Parathyroid adenoma (tissue), 2 donors: ENCODE results near the gene STAT1.

Experiments used
- H2AFZ ChIP-seq: fragments of 300-600 bp; sonication (generic); one replicate; pipeline ENCODE4 v1.7.0; 2017; ENCODE audit warnings: antibody characterized with exemption, mild to moderate bottlenecking
- H3K27ac ChIP-seq: fragments of 300-600 bp; sonication (generic); one replicate; pipeline ENCODE4 v1.7.0; 2017
- H3K27me3 ChIP-seq: fragments of 300-600 bp; sonication (generic); one replicate; pipeline ENCODE4 v1.7.0; 2017; ENCODE audit warnings: low read length; ENCODE audit not compliant: control insufficient read depth, insufficient read depth
- H3K36me3 ChIP-seq: fragments of 300-600 bp; sonication (generic); one replicate; pipeline ENCODE4 v1.7.0; 2017; ENCODE audit warnings: low read length; ENCODE audit not compliant: control insufficient read depth, insufficient read depth
- H3K4me1 ChIP-seq: fragments of 300-600 bp; sonication (generic); one replicate; pipeline ENCODE4 v1.7.0; 2017; ENCODE audit warnings: control low read depth
- H3K4me2 ChIP-seq: fragments of 300-600 bp; sonication (generic); one replicate; pipeline ENCODE4 v1.7.0; 2017; ENCODE audit warnings: low read length
- H3K4me3 ChIP-seq: fragments of 300-600 bp; sonication (generic); one replicate; pipeline ENCODE4 v1.7.0; 2017; ENCODE audit warnings: low read depth, low read length
- H3K79me2 ChIP-seq: fragments of 300-600 bp; sonication (generic); one replicate; pipeline ENCODE4 v1.7.0; 2017; ENCODE audit warnings: control low read depth
- H3K9ac ChIP-seq: fragments of 300-600 bp; sonication (generic); one replicate; pipeline ENCODE4 v1.7.0; 2017; ENCODE audit warnings: mild to moderate bottlenecking
- H3K9me3 ChIP-seq: fragments of 300-600 bp; sonication (generic); one replicate; pipeline ENCODE4 v1.7.0; 2017; ENCODE audit warnings: low read length; ENCODE audit not compliant: control insufficient read depth
- CTCF ChIP-seq: fragments of 300-600 bp; sonication (generic); IDR thresholded peaks from one replicate; pipeline ENCODE4 v1.7.0; 2017; ENCODE audit warnings: antibody characterized with exemption, mild to moderate bottlenecking
- donor health status: primary hyperparathyroidism.

Gene STAT1

GRCh38 chr2:190982262-190983034, 31.5 kb downstream of the STAT1 start:
- Histone ChIP-seq H3K79me2 (no peaks in the 10 kb centered on the region), H3K27me3 (no peaks in the 10 kb centered on the region), H3K27ac (no peak overlapping the region), H3K4me2 (no peak overlapping the region), H2AFZ (no peak overlapping the region), H3K9me3 (no peaks in the 10 kb centered on the region), H3K9ac (no peak overlapping the region), H3K4me1 (peaks cover 43% of the 10 kb centered on the region), H3K36me3 (peaks cover 3% of the 10 kb centered on the region), H3K4me3 (no peak overlapping the region)
- TF ChIP-seq CTCF = no peak

DNA sequence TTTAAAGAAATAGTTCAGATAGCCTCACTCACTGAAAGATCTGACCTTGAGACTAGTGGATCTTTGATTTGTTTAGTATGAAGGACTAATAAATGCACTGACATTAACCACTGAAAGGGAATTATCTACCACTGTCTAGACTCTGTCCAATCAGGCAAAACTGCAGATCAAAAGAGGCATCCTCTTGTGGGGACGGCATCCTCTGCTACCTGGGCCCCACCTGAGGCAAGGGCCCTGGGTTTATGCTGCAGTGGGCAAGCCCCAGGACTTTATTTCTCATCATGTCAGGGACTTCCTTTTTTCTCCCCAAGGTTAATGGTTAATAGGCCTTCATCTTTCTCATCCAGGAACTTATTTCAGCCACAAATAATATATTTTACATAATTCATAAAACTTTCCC, 32.2 kb downstream of the STAT1 start:
- H2AFZ ChIP-seq = peak overlapping the region; percentile 79
- no peak overlapping the region for H3K9ac ChIP-seq
- no peaks in the 10 kb centered on the region for H3K27me3 ChIP-seq
- H3K79me2 ChIP-seq = no peaks in the 10 kb centered on the region
- H3K9me3 ChIP-seq = no peaks in the 10 kb centered on the region
- peaks cover 3% of the 10 kb centered on the region for H3K36me3 ChIP-seq
- H3K4me2 ChIP-seq = no peak overlapping the region
- no peak overlapping the region for H3K4me3 ChIP-seq
- no peak for TF ChIP-seq CTCF
- peaks cover 43% of the 10 kb centered on the region for H3K4me1 ChIP-seq
- H3K27ac ChIP-seq = peak overlapping the region; percentile 90

DNA sequence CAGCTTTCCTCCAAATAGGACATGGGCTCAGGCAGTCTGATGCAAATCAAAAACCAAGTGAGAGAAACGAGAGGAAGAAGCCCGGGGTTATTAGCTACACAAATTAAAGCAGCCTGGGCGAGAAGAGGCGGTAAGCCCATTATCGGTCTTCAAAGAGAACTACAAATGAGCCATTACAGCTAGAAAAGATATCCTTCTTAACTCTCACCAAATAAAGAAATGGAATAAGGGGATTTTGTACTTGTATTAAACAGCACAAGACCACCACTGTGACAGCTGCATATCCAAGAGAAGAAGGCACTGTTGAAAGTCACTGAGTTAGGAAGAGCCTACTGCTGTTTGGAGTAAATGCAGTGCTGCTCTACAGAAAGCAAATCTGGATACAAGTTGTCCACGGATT, 32.6 kb downstream of the STAT1 start:
- TF ChIP-seq CTCF = no peak
- peak overlapping the region; percentile 79 for H2AFZ ChIP-seq
- peaks cover 43% of the 10 kb centered on the region for H3K4me1 ChIP-seq
- H3K4me2 ChIP-seq = no peak overlapping the region
- H3K27ac ChIP-seq = peak overlapping the region; percentile 90
- no peaks in the 10 kb centered on the region for H3K79me2 ChIP-seq
- no peak overlapping the region for H3K9ac ChIP-seq
- H3K27me3 ChIP-seq = no peaks in the 10 kb centered on the region
- H3K9me3 ChIP-seq = no peaks in the 10 kb centered on the region
- H3K4me3 ChIP-seq = no peak overlapping the region
- H3K36me3 ChIP-seq = peaks cover 3% of the 10 kb centered on the region

DNA sequence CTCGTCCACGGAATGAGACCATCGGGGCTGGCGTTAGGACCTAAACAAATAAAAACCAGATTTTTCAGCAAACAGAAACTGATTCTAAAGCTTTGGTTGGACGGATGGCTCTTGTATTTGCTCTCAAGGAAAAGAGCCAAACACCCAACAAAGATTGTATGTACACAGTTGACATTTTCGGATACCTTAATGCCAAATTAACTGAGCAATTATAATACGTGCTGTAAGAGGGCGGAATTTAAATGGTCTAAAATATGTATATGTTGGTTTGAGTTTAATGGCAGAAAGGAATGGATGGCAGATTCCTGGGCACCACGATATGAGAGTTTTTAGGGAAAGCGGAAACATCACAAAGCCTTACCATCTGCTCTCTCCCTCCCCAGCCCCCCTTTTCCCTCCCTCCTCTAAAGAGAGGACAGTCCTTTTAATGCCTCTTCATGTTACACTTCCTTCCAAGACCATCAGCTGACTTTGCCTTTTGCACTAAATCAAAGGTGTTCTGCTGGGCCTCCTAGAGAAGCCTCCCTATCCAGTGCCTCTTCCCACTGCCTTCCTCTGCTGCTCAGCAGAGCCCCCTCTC, 33.3 kb downstream of the STAT1 start:
- H3K9me3 ChIP-seq = no peaks in the 10 kb centered on the region
- peak overlapping the region; percentile 79 for H2AFZ ChIP-seq
- peak overlapping the region; percentile 14 for H3K4me3 ChIP-seq
- no peaks in the 10 kb centered on the region for H3K27me3 ChIP-seq
- H3K36me3 ChIP-seq = peaks cover 3% of the 10 kb centered on the region
- H3K9ac ChIP-seq = no peak overlapping the region
- no peaks in the 10 kb centered on the region for H3K79me2 ChIP-seq
- TF ChIP-seq CTCF = no peak
- H3K27ac ChIP-seq = peak overlapping the region; percentile 90
- H3K4me2 ChIP-seq = peak overlapping the region; percentile 20
- peaks cover 43% of the 10 kb centered on the region for H3K4me1 ChIP-seq
